ENCODE results near the gene NRCAM.
A peak's percentile ranks its signal among the peaks of the same experiment; 100 is the strongest.

The NRCAM gene

DNA sequence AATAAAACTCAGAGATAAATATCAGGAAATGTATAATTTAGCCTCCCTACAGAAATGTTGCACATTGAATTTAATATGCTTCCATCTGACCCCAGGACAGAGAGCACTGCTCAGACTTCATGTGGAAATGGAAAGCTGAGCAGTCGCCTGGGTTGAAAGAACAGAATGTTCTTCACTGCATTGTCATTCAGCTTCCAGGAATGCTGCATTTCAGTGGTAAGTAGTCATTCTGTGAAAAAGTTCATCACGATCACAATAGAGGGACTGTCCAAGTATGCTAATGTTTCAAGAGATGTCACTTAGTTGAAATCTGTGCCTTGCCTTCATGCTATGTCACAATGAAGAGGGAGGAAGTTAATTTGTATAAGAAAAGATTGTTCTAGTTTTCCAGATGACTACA lies 147.3 kb downstream of the NRCAM start:
- Histone ChIP-seq H3K4me1 (ENCODE audit: control insufficient read depth, insufficient read depth, low read length, poor library complexity, severe bottlenecking) (peaks cover 22% of the 10 kb centered on the region), H3K27ac (ENCODE audit: low read depth, low read length, severe bottlenecking) (peak overlapping the region; percentile 6)
- WGBS, 2 experiments (ENCODE audit: insufficient coverage in 2 of 2): 71 to 78% methylated on average over 2 of the region's 2 CpGs

DNA sequence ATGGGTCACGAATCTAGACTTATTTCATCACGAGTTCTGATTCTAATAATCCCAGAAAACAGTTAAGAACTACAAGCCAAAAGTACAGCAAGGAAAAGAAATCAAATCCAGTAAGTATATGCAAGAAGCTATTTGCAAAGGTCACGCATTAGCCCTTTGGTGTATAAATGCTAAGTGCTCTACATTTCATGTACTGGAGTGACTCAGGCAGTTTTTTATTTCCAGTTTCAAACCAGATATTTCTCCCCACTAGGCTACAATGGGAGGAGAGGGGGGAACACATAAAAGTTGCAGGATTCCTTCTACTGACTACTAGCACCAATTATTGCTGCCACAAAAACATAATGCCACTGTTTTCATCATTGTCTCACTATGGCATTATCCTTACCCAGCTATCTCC lies 148.0 kb downstream of the NRCAM start:
- H3K9me3 ChIP-seq (ENCODE audit: control insufficient read depth, low read length): no peaks in the 10 kb centered on the region
- H3K4me3 ChIP-seq (ENCODE audit: extremely low read depth, insufficient read depth, low read length, poor library complexity, severe bottlenecking): no peak overlapping the region
- H3K36me3 ChIP-seq (ENCODE audit: control insufficient read depth, insufficient read depth, low read length): no peaks in the 10 kb centered on the region
- 94 to 100% methylated on average over 1 to 2 of the region's 3 CpGs for WGBS, 2 experiments (ENCODE audit: insufficient coverage in 2 of 2)
- H3K4me1 ChIP-seq (ENCODE audit: control insufficient read depth, insufficient read depth, low read length, poor library complexity, severe bottlenecking): peaks cover 22% of the 10 kb centered on the region
- no peak overlapping the region for H3K27ac ChIP-seq (ENCODE audit: low read depth, low read length, severe bottlenecking)

More for the DNA sequence above, 147.3 kb downstream of the NRCAM start:
- Histone ChIP-seq H3K36me3 (ENCODE audit: control insufficient read depth, insufficient read depth, low read length) (no peaks in the 10 kb centered on the region), H3K4me3 (ENCODE audit: extremely low read depth, insufficient read depth, low read length, poor library complexity, severe bottlenecking) (no peak overlapping the region), H3K9me3 (ENCODE audit: control insufficient read depth, low read length) (no peaks in the 10 kb centered on the region)

GRCh38 chr7:108307595-108307994 lies 148.6 kb downstream of the NRCAM start:
- 83 to 100% methylated on average over 1 to 2 of the region's 2 CpGs for WGBS, 2 experiments (ENCODE audit: insufficient coverage in 2 of 2)
- Histone ChIP-seq H3K4me3 (ENCODE audit: extremely low read depth, insufficient read depth, low read length, poor library complexity, severe bottlenecking) (no peak overlapping the region), H3K36me3 (ENCODE audit: control insufficient read depth, insufficient read depth, low read length) (no peaks in the 10 kb centered on the region), H3K27ac (ENCODE audit: low read depth, low read length, severe bottlenecking) (no peak overlapping the region), H3K4me1 (ENCODE audit: control insufficient read depth, insufficient read depth, low read length, poor library complexity, severe bottlenecking) (peaks cover 22% of the 10 kb centered on the region), H3K9me3 (ENCODE audit: control insufficient read depth, low read length) (no peaks in the 10 kb centered on the region)

GRCh38 chr7:108307194-108307593 lies 149.0 kb downstream of the NRCAM start:
- Histone ChIP-seq H3K4me1 (ENCODE audit: control insufficient read depth, insufficient read depth, low read length, poor library complexity, severe bottlenecking) (peaks cover 22% of the 10 kb centered on the region), H3K36me3 (ENCODE audit: control insufficient read depth, insufficient read depth, low read length) (no peaks in the 10 kb centered on the region), H3K27ac (ENCODE audit: low read depth, low read length, severe bottlenecking) (no peak overlapping the region), H3K4me3 (ENCODE audit: extremely low read depth, insufficient read depth, low read length, poor library complexity, severe bottlenecking) (no peak overlapping the region), H3K9me3 (ENCODE audit: control insufficient read depth, low read length) (no peaks in the 10 kb centered on the region)
- WGBS, 2 experiments (ENCODE audit: insufficient coverage in 2 of 2): 80 to 89% methylated on average over 4 to 5 of the region's 6 CpGs

DNA sequence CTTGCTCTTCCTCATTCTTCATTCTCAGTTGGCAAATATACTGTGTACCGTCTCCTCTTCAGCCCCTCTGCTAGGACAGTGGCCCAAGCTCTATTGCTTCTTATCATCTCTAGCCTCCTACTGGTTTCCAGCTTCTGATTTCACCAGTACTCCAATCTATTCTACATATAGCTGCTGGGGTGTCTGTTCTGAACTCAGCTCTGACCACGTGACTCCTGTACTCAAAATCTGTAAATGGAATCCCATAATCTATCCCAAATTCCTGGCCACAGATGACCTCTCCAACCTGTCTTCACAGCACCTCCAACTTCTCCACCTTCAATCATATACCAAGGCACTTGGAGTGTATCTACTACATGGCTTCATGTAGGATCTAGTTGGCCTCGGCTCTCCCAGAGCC lies 152.9 kb downstream of the NRCAM start:
- no peak overlapping the region for H3K27ac ChIP-seq (ENCODE audit: low read depth, low read length, severe bottlenecking)
- WGBS, 2 experiments (ENCODE audit: insufficient coverage in 2 of 2): 91 to 96% methylated on average over 3 of the region's 3 CpGs
- H3K4me3 ChIP-seq (ENCODE audit: extremely low read depth, insufficient read depth, low read length, poor library complexity, severe bottlenecking): no peak overlapping the region
- H3K36me3 ChIP-seq (ENCODE audit: control insufficient read depth, insufficient read depth, low read length): no peaks in the 10 kb centered on the region
- peaks cover 4% of the 10 kb centered on the region for H3K4me1 ChIP-seq (ENCODE audit: control insufficient read depth, insufficient read depth, low read length, poor library complexity, severe bottlenecking)
- H3K9me3 ChIP-seq (ENCODE audit: control insufficient read depth, low read length): no peaks in the 10 kb centered on the region

- 100% methylated on average over 2 of the region's 2 CpGs for WGBS, 2 experiments (ENCODE audit: insufficient coverage in 2 of 2)
- no peak overlapping the region for H3K4me3 ChIP-seq (ENCODE audit: extremely low read depth, insufficient read depth, low read length, poor library complexity, severe bottlenecking)
- H3K27ac ChIP-seq (ENCODE audit: low read depth, low read length, severe bottlenecking): no peak overlapping the region
- H3K4me1 ChIP-seq (ENCODE audit: control insufficient read depth, insufficient read depth, low read length, poor library complexity, severe bottlenecking): no peaks in the 10 kb centered on the region
- H3K9me3 ChIP-seq (ENCODE audit: control insufficient read depth, low read length): no peaks in the 10 kb centered on the region
- H3K36me3 ChIP-seq (ENCODE audit: control insufficient read depth, insufficient read depth, low read length): no peaks in the 10 kb centered on the region
These were observed 154.8 kb downstream of the NRCAM start for GRCh38 chr7:108301387-108301786.

DNA sequence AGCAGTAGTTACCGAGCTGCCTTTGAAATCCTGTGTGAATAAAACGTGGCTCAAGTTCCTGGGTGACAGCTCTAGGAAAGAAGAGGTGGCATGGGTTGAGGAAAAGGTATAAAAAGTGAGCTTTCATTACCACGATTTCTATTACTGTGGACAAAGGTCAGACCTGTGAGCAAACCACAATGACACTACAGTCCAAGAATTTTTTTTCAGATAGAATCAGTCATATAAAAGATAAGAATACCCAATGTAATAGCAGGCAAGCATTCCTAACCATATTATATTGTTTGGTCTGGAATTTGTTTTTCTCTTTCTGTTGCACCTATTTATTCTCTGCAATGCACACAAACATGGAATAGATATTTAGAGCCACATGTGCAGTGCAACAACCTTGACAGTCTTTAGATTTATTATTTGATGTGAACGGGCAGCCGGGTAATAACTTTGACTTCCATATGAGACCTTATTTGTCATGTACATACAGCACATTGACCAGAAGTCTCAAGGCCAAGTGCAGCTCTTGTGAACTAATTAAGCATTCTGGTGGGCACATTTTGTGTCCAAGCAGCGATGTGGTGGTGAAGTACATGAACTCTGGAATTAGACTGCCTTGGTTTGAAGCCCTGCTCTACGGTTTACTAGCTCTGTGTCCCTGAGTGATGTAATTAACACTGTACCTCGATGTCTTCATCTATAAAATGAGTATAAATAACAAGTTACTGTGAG lies 156.8 kb downstream of the NRCAM start:
- Histone ChIP-seq H3K4me3 (ENCODE audit: extremely low read depth, insufficient read depth, low read length, poor library complexity, severe bottlenecking) (no peak overlapping the region), H3K27ac (ENCODE audit: low read depth, low read length, severe bottlenecking) (no peak overlapping the region)

DNA sequence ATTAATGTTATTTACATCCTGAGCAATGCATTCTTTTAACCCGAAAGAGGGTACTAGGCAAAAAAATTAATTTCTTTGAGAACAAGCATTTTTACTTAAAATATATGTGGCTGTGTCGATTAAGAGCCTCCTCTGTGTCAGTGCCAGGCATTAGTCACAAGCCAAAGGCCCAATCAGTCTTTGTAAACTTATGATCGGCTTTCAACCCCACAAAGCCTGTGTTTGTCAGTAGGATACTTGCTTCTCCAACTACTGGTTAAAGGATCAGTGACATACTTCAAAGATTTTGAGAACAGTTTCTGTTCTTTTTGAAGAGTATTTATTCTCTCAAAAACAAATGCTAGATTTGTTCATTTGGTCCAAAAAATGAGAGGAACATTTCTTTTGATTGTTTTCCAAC lies 159.3 kb downstream of the NRCAM start:
- H3K36me3 ChIP-seq (ENCODE audit: control insufficient read depth, insufficient read depth, low read length): no peaks in the 10 kb centered on the region
- WGBS, 2 experiments (ENCODE audit: insufficient coverage in 2 of 2): 67 to 80% methylated on average over 1 to 2 of the region's 3 CpGs
- no peaks in the 10 kb centered on the region for H3K4me1 ChIP-seq (ENCODE audit: control insufficient read depth, insufficient read depth, low read length, poor library complexity, severe bottlenecking)
- H3K9me3 ChIP-seq (ENCODE audit: control insufficient read depth, low read length): no peaks in the 10 kb centered on the region
- no peak overlapping the region for H3K27ac ChIP-seq (ENCODE audit: low read depth, low read length, severe bottlenecking)
- no peak overlapping the region for H3K4me3 ChIP-seq (ENCODE audit: extremely low read depth, insufficient read depth, low read length, poor library complexity, severe bottlenecking)

More for the DNA sequence above, 156.8 kb downstream of the NRCAM start:
- WGBS, 2 experiments (ENCODE audit: insufficient coverage in 2 of 2): 90 to 92% methylated on average over 4 to 5 of the region's 8 CpGs
- H3K36me3 ChIP-seq (ENCODE audit: control insufficient read depth, insufficient read depth, low read length): no peaks in the 10 kb centered on the region
- H3K9me3 ChIP-seq (ENCODE audit: control insufficient read depth, low read length): no peaks in the 10 kb centered on the region
- no peaks in the 10 kb centered on the region for H3K4me1 ChIP-seq (ENCODE audit: control insufficient read depth, insufficient read depth, low read length, poor library complexity, severe bottlenecking)

DNA sequence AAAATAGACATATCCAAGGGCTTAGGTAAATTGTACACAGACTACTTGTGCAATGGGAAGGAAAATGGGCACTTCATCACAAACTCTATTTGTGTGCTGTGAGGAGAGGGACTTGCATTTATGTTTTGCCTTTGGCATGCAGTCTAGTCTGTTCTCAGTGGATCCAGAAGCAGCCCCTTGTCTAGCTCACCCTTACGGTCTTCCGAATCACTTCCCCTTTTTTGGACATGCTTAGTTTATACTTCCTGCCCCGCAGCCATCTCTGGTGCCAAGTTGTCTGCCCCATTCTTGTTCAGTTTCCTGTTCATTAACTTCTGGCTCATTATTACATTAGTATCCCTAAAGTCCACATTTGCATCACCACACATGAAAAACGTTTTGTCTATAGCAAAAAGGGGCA lies 161.6 kb downstream of the NRCAM start:
- Histone ChIP-seq H3K36me3 (ENCODE audit: control insufficient read depth, insufficient read depth, low read length) (no peaks in the 10 kb centered on the region), H3K9me3 (ENCODE audit: control insufficient read depth, low read length) (no peaks in the 10 kb centered on the region), H3K4me1 (ENCODE audit: control insufficient read depth, insufficient read depth, low read length, poor library complexity, severe bottlenecking) (no peaks in the 10 kb centered on the region), H3K27ac (ENCODE audit: low read depth, low read length, severe bottlenecking) (no peak overlapping the region), H3K4me3 (ENCODE audit: extremely low read depth, insufficient read depth, low read length, poor library complexity, severe bottlenecking) (no peak overlapping the region)
- 83 to 88% methylated on average over 3 of the region's 4 CpGs for WGBS, 2 experiments (ENCODE audit: insufficient coverage in 2 of 2)

DNA sequence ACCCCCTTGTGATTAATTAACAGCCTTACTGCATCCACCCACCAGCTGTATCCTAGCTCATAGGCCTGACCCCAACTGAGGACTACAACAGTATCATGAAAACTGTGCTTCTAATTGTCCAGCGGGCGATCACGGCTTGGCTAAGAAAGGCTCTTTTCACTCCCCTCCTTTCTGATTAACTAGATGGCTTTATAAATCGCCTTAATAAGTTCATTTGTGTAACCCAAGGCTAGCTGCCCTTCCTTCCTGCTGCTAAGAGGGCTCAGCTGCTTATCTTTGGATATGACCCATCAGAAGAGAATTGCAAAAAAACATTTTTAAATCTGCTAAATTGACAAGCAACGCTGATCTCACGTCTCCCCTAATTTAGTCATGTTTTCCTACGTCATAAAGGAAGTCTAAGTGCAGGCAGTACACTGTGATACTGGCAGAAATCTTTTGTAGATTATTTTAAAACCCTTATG lies 163.1 kb downstream of the NRCAM start:
- no peaks in the 10 kb centered on the region for H3K9me3 ChIP-seq (ENCODE audit: control insufficient read depth, low read length)
- WGBS, 2 experiments (ENCODE audit: insufficient coverage in 2 of 2): 65 to 98% methylated on average over 3 to 4 of the region's 7 CpGs
- no peaks in the 10 kb centered on the region for H3K4me1 ChIP-seq (ENCODE audit: control insufficient read depth, insufficient read depth, low read length, poor library complexity, severe bottlenecking)
- peak overlapping the region; percentile 5 for H3K27ac ChIP-seq (ENCODE audit: low read depth, low read length, severe bottlenecking)
- H3K36me3 ChIP-seq (ENCODE audit: control insufficient read depth, insufficient read depth, low read length): no peaks in the 10 kb centered on the region
- no peak overlapping the region for H3K4me3 ChIP-seq (ENCODE audit: extremely low read depth, insufficient read depth, low read length, poor library complexity, severe bottlenecking)

DNA sequence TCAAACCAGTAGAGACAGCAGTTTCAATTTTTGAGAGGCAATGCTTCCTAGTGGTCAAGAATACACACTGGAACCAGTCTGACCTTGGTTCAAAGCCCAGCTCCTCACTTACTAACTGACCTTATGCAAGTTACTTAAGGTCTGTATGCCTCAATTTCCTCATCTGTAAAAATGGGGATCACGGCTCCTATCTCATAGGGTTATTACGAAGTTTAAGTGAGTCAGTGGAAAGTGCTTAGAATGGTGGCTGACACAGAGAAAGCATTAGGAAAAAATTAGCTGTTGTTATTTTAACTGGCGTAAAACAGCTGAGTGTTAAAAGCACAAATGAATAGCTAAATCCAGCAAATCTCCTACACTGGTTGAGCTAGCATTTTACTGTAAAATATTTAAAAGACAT lies 163.7 kb downstream of the NRCAM start:
- Histone ChIP-seq H3K4me1 (ENCODE audit: control insufficient read depth, insufficient read depth, low read length, poor library complexity, severe bottlenecking) (no peaks in the 10 kb centered on the region), H3K9me3 (ENCODE audit: control insufficient read depth, low read length) (no peaks in the 10 kb centered on the region), H3K27ac (ENCODE audit: low read depth, low read length, severe bottlenecking) (peak overlapping the region; percentile 1), H3K4me3 (ENCODE audit: extremely low read depth, insufficient read depth, low read length, poor library complexity, severe bottlenecking) (no peak overlapping the region), H3K36me3 (ENCODE audit: control insufficient read depth, insufficient read depth, low read length) (no peaks in the 10 kb centered on the region)
- no CpG with 5 or more reads among the region's 3 CpGs for WGBS, 2 experiments (ENCODE audit: insufficient coverage in 2 of 2)
